Calu3 (cell line): ENCODE results near the gene ABLIM2. TPM values are rescaled to one million over a fixed set of nuclear protein-coding genes. Genes with fewer than 3 reads are reported as not detected.

Experiments
- BruUV-seq: library from RNA; stranded (reverse); fragments of 400-500 nt; replicated peaks from 2 replicates; lab custom pipeline; 2021; lab: Mats Ljungman, UMichigan
- CTCF ChIA-PET: fragments of 300-600 bp; sonication (Branson Sonifier 250); formaldehyde crosslinking; loops from one replicate; lab custom pipeline; 2022; ENCODE audit warnings: antibody characterized with exemption; lab: Charles Lee
- DNase-seq: peaks from one replicate; pipeline ENCODE4 v3.0.0; 2022
- H3K27ac Mint-ChIP-seq: one replicate; pipeline ENCODE4 v1.8.0; 2022; ENCODE audit warnings: mixed read lengths; ENCODE audit not compliant: unreplicated experiment
- H3K27me3 Mint-ChIP-seq: one replicate; pipeline ENCODE4 v1.8.0; 2022; ENCODE audit warnings: mixed read lengths; ENCODE audit not compliant: unreplicated experiment
- H3K36me3 Mint-ChIP-seq: one replicate; pipeline ENCODE4 v1.8.0; 2022; ENCODE audit warnings: mild to moderate bottlenecking, moderate library complexity, mixed read lengths; ENCODE audit not compliant: insufficient read depth, unreplicated experiment
- H3K4me1 Mint-ChIP-seq: one replicate; pipeline ENCODE4 v1.8.0; 2022; ENCODE audit warnings: mild to moderate bottlenecking, low read depth, mixed read lengths; ENCODE audit not compliant: unreplicated experiment
- H3K4me3 Mint-ChIP-seq: one replicate; pipeline ENCODE4 v1.8.0; 2022; ENCODE audit warnings: mild to moderate bottlenecking, low read depth, moderate library complexity, mixed read lengths; ENCODE audit not compliant: unreplicated experiment
- H3K9me3 Mint-ChIP-seq: one replicate; pipeline ENCODE4 v1.8.0; 2022; ENCODE audit warnings: low read depth, mixed read lengths; ENCODE audit not compliant: unreplicated experiment
- intact Hi-C: fragments of 100-400 bp; cut with micrococcal nuclease; formaldehyde crosslinking; loops from one replicate; pipeline ENCODE4 v1.10.0; 2022; ENCODE audit not compliant: unreplicated experiment
- total RNA-seq: library from RNA; stranded (reverse); gene quantifications from 2 replicates; pipeline ENCODE4 v1.2.3, GENCODE V29; 2022
- TF ChIP-seq, protein P1 (sequence below): fragments of 200-600 bp; IDR thresholded peaks from one replicate; pipeline ENCODE4 v1.8.0; 2022; ENCODE audit warnings: antibody characterized with exemption; ENCODE audit not compliant: unreplicated experiment

Gene ABLIM2
- total RNA-seq, 1 experiment from 2014 or later, result 1.0 TPM

DNA sequence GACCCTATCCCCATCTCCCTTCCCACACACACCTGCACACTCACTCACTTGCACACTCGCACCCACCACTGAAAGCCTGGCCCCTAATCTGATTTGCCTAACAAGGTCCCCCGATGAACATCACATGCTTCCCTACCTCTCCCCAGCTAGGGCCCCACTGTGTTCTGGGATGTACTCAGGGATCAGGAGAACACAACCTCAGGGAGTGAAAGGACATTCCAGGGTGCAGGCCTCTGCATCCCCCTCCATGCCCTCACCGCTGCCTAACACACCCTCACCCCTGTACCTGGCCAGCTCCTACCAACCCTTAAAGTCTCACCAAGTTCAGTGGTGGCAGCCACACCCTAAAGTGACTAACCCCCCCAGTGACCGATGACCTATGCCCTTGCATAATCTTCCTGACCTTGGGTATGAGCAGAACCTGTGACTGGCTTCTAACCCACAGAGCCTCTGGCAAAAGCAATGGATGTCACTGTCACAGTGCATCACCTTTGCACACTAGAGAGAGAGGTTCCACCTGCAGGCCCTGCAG lies 216.6 kb downstream of the ABLIM2 start:
- Mint-ChIP-seq H3K9me3 (no peaks in the 10 kb centered on the region), H3K36me3 (peaks cover 35% of the 10 kb centered on the region), H3K27ac (no peak overlapping the region), H3K27me3 (no peaks in the 10 kb centered on the region), H3K4me1 (peaks cover 37% of the 10 kb centered on the region), H3K4me3 (peak overlapping the region; percentile 24)
- intact Hi-C loops, result no loop called here
- CTCF ChIA-PET, result no interaction called here
- DNase-seq, result no peak
- BruUV-seq, result no TSS peak
- TF ChIP-seq, protein P1, sequence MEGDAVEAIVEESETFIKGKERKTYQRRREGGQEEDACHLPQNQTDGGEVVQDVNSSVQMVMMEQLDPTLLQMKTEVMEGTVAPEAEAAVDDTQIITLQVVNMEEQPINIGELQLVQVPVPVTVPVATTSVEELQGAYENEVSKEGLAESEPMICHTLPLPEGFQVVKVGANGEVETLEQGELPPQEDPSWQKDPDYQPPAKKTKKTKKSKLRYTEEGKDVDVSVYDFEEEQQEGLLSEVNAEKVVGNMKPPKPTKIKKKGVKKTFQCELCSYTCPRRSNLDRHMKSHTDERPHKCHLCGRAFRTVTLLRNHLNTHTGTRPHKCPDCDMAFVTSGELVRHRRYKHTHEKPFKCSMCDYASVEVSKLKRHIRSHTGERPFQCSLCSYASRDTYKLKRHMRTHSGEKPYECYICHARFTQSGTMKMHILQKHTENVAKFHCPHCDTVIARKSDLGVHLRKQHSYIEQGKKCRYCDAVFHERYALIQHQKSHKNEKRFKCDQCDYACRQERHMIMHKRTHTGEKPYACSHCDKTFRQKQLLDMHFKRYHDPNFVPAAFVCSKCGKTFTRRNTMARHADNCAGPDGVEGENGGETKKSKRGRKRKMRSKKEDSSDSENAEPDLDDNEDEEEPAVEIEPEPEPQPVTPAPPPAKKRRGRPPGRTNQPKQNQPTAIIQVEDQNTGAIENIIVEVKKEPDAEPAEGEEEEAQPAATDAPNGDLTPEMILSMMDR, result no peak

DNA sequence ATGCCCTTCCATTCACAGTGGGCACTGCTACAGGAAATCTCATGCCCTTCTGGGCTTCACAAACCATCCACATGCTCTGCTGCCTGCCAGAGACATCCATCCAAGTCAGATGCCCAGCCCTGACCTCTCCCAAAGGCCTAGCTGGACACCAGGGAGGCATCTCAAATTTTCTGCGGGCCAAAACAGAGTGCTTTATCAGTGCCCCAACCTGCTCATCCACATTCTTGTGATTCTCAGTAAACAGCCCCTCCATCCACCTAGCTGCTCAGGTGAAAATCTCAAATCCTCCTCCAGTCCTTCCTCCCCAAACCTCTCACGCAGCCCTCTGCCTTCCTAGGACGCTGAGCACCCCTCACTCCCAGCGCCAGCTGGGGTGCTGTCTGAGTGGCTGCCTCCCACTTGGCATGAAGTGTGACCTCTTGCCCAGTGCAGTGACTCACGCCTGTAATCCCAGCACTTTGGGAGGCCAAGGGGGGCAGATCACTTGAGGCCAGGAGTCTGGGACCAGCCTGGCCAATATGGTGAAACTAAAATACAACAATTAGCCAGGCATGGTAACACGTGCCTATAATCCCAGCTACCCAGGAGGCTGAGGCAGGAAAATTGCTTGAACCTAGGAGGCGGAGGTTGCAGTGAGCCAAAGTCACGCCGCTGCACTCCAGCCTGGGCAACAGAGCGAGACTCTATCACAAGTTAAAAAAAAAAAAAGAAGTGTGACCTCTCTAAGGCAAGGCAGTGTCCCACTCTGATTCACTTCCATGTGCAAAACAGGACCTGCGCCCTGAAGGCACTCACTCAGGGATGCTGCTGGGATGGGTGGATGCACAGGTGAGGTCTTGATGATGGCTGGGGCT lies 217.3 kb downstream of the ABLIM2 start:
- Mint-ChIP-seq H3K4me1 (peaks cover 36% of the 10 kb centered on the region), H3K9me3 (no peaks in the 10 kb centered on the region), H3K27ac (peak overlapping the region; percentile 91), H3K27me3 (no peaks in the 10 kb centered on the region), H3K36me3 (peaks cover 38% of the 10 kb centered on the region), H3K4me3 (peak overlapping the region; percentile 58)
- peak; percentile 53 for DNase-seq
- BruUV-seq, result no TSS peak
- CTCF ChIA-PET, result no interaction called here
- TF ChIP-seq, protein P1, result no peak
- intact Hi-C loops, result no loop called here

DNA sequence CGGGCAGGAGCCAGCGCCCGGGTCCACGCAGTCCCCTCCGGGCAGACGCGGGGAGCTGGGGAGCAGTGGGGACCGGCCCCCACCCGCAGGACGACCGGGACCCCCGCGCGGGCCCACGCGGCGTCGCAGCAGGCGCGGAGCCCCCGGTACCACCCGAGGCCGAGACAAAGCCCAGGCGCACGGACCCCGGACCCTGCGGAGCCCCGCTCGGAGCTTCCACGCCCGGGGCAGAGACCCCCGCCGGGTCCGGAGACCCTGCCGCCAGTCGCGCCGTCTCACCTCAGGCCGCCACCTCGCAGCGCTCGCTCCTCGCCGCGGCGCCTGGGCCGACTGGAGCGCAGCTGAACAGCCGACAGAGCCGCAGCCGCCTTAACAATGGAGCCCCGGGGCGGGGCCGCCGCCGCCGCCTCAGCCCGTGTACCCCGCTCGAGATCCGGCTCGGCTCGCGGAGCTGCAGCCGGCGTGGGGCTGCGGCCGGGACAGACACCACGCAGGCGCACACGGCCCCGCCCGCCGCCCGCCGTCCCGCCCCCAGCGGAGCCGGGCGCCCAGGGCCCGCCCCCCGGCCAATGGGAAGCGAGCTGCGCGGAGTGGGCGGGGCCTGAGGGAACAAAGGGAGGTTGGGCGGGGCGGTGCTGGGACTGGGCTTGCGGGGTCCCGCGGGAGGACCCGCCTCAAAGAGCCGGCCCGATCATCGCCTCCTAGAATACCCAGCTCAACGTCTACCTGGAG lies 219.1 kb downstream of the ABLIM2 start, which contains the start of gene AFAP1:
AFAP1 (minus strand) TSS at position 485 of the 732 bp plus-strand sequence. CDS start 67,783 bp downstream, outside the sequence.
- CTCF ChIA-PET, result interaction anchor here (1.2 to 1.4 kb wide), 2 partner anchors 20 to 39 kb away, joined by 3 read pairs; no protein-coding TSS in a partner anchor
- Mint-ChIP-seq H3K4me3 (peak within 1 kb of the TSS; percentile 82), H3K9me3 (no peaks in the 10 kb centered on the region), H3K36me3 (peaks cover 38% of the 10 kb centered on the region), H3K27me3 (no peaks in the 10 kb centered on the region), H3K27ac (peak within 1 kb of the TSS; percentile 91), H3K4me1 (peaks cover 28% of the 10 kb centered on the region)
- intact Hi-C loops, result loop anchor here (5.0 kb wide), 1 partner anchor 33 kb away; no protein-coding TSS in a partner anchor
- peak; percentile 88 for DNase-seq
- TF ChIP-seq, protein P1, result no peak
- BruUV-seq, result no TSS peak
